GM23248 (cell line): ENCODE results near the gene RNASE9.

Experiments
- EZH2 ChIP-seq: fragments of 200-600 bp; sonication (generic); IDR thresholded peaks from 2 replicates; pipeline ENCODE4 v1.6.1; 2018; ENCODE audit warnings: antibody characterized with exemption, mild to moderate bottlenecking; ENCODE audit not compliant: insufficient read depth, poor library complexity, severe bottlenecking
- EZH2phosphoT487 ChIP-seq: fragments of 200-600 bp; sonication (generic); IDR thresholded peaks from 2 replicates; pipeline ENCODE4 v1.6.1; 2018; ENCODE audit warnings: antibody characterized with exemption, moderate library complexity, mild to moderate bottlenecking, low read depth; ENCODE audit not compliant: insufficient read depth

DNA sequence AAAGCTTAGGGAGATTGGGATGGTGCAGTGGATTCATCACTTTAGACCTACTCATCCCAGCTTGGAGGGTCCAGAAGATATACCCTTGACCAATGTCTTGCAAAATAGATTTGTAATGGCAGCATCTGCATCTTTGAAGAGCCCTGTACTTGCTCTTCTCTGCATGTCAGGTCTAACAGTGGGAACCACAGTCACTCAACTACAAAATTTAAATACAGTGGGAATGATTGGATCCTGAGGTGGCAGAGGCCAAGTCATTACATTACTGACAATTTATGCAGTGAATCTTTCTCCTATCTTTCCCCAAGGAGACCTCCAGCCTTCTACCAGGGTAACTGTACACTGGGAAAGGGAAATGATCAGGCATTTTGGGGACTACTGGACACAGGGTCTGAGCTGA lies 8.2 kb upstream of the RNASE9 start:
- TF ChIP-seq EZH2phosphoT487 (no peak), EZH2 (no peak)
